SIG-M5 treated with dmso at 0.1 percent for 504 hours (cell line): ENCODE results near the gene ADARB2.

Experiments
- DNase-seq: peaks from one replicate; lab custom pipeline; 2025; ENCODE audit not compliant: unreplicated experiment; lab: John Stamatoyannopoulos, UW

The ADARB2 gene

DNA sequence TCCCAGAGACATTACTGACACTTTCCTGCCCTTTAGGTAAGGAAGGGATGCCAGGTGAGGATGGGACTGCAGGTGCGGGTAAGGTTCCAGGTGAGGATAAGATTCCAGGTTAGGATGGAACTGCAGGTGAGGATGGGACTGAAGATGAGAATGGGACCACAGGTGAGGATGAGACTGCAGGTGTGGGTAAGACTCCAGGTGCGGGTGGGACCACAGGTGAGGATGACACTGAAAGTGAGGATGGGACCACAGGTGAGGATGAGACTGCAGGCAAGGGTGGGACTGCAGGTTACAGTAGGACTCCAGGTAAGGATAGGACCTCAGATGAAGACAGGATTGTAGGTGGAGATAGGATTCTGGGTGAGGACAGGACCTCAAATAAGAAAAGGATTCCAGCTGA, 358.9 kb downstream of the ADARB2 start:
- no peak for DNase-seq

DNA sequence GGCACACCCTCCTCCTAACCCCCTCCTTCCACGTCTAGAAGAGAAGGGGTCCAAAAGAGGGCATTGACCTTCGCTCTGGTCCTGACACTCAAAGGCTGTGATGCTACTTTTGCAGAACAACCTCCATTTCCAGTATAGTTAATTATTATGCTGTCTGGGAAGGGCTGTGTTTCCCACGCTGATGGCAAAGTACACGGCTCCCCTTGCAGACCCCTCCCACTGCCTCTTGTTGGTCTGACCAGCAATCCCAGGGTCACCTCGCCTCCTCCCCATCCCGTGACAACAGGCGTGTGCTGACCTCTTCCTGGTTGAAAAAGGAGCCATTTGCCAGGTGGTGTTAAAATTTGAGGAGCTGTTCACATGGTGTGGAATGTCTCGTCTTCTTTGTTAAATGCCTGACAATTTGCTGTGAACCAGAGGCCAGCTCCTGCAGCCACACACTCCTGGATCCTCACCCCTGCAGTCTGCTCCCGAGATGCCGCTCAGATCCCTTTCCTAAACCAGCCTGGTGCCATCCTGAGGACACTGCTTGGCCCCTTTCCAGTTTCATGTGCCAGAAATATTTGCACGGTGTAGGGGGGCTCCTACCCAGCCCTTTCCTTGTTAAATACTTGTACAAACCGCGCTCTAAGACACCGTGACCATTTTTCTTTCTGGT, 359.5 kb downstream of the ADARB2 start:
- DNase-seq = no peak

DNA sequence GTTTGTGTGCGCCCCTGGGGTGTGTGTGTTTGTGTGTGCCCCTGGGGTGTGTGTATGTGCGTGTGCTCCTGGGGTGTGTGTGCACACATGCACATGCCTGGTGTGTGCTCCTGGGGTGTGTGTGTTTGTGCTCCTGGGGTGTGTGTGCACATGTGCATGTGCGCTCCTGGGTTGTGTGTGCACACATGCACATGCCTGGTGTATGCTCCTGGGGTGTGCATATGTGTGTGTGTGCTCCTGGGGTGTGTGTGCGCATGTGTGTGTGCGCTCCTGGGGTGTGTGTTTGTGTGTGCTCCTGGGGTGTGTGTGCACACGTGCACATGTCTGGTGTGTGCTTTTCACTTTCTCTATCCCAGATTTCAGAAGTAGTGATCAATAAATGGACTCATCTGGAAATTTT, 360.1 kb downstream of the ADARB2 start:
- no peak for DNase-seq

DNA sequence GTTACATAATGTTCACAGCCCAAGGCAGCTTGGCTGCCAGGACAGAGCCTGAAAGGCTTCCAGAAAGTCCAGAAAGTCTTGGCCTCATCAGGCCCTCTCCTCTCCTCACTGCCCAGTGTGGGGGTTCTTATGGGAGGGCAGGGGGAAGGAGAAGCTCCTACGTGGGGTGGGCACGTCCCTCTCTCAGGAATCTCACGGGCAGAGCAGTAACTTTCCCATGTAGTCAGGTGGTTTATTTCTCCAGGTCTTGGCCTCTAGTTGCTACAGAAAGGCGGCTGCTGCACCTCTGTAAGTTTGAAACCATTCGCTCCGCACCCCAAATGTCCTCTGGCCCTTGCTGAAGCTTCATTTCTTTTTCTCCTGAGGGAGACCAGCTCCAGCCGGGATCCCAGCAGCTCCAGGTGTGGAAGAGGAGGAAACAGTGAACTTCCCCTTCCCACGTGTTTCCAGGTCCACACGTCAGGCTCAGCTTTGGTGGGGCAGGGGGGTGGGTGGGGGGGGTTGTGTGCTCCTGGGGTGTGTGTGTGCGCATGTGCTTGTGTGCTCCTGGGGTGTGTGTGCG, 360.9 kb downstream of the ADARB2 start:
- DNase-seq = no peak

DNA sequence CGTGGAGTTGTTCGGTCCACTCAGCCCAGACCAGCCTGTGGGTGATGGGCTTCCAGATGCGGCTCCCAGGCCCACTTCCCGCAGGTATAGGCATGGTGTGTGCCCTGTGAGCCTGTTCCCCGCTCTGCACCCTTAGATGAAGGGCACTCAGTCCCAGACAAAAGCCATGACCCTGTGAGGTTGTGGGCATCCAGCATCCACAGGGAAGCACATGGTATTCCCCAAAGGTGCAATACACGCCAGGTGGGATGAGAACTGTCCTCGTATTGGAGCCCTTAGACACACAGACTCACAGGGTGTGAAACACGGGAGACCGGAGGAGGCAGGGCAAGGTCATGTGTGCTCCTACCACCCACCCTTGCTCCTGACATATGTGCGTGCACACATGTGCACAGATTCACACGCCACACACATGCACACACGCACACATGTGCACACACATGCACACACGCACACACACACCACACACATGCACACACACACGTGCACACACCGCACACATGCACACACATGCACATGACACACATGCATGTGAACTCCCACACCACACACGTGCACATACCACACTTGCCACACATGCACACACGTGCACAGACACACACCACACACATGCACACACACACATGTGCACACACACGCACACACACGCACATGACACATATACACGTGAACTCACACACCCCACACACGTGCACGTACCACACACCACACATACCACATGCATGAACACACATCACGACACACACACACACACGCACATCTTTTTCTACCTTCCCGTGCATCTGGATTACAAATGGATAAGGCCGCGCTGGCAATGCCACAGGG, 361.8 kb downstream of the ADARB2 start:
- no peak for DNase-seq

DNA sequence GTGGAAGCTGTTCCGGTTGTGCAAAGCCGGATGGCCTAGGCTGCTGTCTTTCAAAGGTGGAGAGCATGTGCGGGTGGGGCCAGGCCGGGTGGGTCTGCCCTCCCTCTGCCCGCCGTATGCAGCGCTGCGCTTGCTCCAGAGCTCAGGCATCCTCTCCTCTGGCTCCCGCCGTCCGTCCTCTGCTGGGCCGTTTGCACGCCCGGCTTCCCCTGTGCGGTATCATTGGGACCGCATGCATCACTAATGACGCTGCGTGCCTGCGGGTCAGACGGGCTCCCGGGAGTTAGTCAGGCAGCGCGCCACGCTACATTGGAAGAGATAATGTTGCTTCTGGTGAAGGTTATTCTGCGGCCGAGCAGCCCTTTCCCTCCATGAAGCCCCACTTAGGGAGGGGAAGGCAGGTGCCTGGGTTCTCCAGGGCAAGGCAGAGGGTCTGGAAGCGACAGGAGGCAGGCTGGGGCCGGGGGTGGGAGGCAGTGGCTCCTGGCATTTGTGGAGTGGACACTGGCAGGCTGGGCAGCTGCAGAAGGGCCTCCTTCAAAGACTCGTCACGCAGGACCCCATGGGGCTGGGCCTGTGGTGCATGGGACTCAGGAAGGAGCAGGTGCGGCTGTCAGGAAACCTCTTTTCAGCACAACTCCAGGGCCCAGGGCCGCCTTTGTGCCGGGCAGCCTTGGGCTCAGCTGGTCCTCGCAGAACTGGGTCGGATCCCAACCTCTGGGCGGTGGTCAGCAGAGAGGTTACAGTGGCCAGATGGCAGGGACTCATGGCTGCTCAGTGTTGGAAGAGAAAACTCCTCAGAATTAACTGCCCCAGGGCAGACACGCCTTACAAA, 362.6 kb downstream of the ADARB2 start:
- no peak for DNase-seq

DNA sequence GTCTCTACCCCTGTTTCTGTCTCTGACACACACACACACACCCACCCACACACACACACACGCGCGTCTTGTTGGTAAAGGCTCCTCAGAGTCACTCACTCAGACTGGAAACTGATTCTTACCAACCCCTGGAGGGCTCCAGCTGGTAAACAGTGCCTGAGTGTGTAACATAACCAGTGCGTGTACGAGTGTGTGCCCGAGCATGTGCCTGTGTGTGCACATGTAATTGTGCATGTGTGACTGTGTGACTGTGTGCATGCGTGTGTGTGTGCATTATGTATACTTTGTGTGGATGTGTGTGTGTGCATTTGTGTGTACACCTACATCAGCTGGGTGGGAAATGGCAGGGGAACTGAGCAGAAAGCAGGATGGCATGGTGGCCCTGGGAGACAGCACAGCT, 364.0 kb downstream of the ADARB2 start:
- no peak for DNase-seq

DNA sequence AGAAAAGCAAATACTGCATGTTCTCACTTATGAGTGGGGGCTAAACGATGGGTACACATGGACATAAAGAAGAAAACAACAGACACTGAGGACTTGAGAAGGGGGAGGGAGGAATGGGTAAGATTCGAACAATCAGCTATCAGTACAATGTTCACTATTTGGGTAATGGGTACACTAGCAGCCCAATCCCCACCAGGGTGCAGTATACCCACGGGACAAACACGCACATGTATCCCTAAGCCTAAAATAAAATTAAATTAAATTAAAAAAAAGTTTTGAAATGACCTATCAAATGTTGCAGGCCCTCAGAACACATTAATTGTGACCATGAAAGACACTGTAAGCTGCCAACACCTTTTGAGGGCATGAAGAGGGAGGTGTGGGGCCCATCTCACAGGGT, 365.1 kb downstream of the ADARB2 start:
- DNase-seq = no peak

DNA sequence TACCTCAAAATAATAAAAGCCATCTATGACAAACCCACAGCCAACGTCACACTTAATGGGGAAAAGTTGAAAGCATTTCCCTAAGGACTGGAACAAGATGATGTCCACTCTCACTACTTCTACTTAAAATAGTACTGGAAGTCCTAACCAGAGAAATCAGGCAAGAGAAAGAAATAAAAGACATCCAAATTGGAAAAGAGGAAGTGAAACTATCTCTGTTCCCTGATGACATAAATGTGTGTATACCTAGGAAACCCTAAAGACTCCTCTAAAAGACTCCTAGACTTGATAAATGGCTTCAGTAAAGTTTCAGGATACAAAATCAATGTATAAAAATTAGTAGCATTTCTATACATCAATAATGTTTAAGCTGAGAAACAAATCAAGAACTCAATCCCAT, 367.0 kb downstream of the ADARB2 start:
- DNase-seq = no peak

DNA sequence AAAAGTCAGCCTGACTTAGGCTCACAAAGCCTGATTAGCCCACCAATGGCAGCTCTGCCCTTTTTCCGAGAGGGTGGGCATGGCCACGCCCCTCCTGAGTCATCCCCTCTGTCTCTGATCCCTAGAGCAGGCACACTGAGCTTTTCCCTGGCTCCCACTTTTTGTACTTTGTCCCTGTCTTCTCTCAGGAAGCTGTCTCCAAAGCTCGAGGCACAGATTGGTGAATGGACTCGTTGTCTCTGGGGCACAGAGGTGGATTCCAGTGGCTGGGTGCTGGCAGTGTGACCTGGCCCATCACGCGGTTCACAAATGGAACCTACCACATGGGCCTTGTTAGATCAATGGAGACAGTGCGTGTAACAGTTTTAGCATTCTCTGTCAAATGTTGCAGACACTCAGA, 367.7 kb downstream of the ADARB2 start:
- no peak for DNase-seq

DNA sequence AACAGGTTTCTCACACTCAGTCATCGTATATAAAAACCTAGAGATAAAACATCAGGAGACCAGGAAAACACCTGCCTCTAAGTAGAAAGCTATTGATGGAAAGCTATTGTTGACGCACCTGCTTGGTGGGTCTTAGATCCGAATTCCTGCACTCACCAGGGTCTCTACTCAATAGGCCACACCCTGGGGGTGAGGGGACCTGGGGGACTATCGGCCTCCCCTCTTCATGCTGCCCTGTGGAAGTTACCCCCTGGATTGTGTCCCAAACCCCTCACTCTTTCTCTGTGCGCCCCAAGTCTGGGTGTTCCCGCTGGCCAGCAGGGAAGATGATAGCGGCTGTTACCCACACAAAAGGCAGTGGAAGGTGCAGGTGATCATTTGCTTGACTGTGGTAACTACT, 368.1 kb downstream of the ADARB2 start:
- no peak for DNase-seq

DNA sequence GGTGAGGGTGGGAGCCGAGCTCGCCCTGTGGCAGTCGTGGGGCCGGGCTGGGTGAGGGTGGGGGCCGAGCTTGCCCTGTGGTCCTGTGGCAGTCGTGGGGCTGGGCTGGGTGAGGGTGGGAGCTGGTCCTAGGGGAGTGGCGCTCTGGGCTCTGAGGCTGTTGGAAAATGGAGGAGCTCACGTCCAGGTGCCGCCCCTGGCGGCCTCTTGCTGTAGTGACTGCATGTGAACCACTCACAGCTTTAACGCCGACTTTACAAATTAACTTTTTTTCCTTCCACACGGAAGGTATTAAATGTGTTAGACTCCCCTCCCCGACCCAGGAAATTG, 368.5 kb downstream of the ADARB2 start:
- peak; percentile 6 for DNase-seq

DNA sequence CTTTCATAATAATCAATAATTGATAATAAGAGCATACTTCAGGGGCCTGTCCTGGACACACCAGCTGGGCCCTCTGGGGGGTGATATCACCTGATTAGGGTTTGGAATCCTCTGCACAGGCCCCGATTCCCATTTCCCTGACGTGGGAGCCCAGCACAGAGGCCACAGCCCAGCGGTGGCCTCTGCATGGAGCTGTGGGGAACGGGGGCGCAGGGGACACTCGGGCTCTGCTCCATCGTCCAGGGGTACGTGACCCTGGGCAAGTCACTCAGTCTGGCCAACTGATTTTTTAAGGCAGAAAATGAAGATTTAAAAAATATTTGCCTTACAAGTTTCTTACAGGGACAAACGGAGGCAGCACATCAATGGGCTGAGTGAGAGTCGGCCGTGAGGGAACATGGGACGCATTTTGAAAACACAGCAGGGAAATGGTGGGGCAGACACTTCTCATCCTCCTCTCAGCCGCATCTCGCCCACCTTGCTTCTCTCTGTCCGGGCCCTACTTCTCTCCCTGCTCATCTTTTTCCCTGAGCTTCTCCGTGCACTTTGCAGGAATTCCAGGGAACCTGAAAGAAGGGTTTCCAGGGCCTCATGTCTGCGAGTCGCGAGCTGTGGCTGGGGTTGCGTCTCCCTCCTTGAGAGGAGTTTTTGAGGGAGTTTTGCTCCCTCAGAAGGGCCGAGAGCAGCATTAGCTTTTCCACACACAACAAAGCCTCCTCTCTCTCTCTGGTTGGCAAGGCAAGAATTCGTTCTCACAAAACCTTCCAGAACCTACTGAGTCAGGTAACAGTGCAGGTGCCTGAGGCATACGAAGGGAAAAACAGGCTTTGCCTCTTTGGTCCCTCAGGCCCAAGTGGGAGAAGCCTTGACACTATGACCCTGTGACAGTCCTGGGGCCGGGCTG, 369.1 kb downstream of the ADARB2 start:
- DNase-seq = no peak

DNA sequence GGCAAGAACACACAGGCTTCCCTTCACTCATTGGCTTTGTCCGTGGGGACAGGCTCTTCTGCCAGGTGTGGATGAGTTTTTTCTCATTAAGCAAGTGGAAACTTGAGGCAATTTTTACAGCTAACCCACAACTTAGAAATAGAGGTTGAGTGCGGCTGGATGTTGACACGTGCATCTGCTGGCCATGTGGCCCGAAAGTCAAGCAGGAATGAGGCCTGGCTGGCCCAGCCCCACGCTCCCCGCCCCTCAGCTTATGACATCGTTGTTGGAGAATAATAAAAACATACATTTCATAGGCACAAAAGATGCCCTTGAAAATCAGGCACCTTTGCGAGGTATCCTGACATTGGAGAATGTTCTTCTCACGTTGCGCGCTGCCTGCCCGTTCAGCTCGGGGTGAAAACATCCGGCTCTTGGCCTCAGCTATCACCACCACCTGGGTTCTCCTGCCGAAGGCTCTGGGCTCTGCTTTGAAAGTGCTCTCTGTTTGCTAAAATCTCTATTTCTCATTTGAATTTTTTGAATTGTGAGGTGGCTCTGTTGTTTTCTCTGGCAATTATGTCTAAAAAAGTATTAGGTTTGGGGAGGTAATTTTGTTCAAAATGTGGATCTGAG, 370.4 kb downstream of the ADARB2 start:
- DNase-seq = no peak

DNA sequence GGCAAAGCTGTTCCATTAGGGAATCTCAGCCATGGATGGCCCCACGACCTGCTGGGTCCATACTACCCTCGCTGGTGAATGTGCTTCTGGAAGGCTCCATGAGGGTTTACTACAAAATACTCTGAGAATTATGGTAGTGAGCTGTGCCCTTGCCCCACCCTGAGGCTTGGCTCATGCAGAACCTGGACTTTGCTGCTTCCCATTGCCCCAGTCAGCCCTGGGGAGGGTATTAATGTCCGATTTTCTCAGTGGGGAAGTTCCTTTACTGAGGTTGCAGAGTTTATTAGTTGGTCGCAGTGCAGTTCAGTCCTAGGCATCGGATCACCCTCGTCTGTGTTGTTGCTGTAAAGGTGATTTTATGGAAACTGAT, 371.0 kb downstream of the ADARB2 start:
- no peak for DNase-seq

DNA sequence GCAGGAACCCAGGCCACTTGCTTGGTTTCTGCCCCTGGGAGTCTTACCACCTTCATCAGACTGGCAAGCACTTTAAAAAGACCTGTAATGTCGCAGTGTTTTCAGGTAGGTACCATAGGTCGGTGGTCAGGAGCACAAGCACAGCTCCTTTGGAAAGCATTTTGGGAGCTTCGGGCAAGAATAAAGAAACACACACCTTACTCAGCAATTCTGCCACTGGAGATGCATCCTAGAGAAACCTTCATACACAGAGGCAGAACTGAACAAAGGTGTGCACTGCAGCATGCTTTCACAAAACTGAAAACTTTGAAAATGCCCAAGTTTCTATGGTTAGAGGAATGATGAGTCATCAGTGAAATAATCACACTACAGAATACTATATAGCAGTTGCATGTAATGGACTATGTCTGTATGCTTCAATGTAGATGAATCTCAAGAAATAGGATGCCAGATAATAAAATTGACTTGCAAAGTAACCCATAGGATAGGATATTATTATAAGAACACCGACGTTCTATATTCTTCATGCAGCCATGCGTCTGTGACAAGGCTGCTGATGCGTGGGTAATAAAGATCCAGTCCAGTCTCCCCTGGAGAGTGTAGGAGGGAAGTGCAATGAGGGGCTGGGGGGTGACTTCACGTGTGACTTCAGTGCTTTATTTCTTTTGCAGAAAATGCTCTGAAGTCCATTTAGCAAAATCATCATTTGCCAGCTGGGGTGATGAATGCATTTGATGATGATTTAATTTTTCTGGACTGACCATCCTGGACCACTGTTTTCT, 371.6 kb downstream of the ADARB2 start:
- no peak for DNase-seq

DNA sequence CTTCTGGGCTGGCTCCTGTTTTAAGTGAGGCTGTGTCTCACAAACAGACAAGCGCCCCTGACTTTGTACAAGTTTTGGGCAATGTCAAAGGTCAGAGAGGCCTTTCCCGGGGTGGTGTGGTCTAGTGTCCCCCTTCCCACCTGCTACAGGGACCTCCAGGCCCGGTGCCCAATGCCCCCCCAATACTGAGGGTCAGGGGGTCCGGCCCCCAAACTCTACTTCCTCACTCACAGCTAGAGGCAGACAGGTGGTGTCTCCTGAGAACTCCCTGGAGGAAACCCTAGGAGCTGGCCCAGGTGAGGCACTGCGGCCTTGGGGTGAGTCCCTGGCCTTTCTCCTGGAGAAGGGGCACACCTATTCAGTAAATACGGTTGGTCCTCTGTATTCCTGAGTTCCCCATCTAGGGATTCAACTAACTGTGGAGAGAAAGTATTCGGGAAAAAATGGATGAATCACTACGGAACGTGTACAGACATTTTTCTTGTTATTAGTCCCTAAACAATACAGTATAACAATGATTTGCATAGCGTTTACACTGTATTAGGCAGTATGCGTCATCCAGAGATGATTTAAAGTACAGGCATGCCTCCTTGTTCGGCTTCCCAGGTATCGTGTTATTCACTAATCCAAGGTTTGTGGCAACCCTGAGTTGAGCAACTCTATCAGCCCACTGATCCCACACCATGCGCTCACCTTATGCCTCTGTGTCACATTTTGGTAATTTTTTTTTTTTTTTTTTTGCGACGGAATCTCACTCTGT, 373.0 kb downstream of the ADARB2 start:
- DNase-seq = no peak

DNA sequence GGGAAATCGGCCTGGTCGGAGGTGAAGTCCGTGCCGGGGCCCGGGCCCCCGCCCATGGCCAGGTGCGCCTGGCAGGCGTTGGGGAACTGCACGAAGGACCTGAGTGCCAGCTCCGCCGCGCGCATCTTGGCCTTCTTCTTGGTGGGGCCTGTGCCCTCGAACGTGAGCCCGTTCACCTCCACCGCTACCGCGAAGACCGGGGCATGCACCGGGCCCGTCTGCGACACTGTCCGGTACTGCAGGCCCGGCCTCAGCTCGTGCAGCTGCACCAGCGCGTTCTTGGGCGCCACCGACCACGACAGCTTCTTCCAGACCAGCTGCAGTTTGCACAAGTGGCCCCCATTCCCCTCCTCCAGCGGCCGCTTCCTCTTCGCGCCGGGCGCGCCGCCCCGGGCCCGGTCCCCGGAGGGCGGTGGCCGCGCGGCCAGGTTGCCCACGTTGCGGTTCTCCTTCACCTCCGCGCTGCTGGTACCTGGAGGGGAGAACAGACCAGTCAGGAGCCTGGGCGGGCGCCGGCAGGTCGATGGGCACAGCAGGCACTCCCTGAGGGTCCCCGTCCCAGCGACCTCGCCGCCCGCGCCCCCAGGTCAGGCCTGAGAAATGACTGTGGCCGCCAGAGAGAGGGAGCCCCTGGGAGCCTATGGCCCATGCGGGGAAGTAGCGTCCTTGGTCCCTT, 373.7 kb downstream of the ADARB2 start:
- no peak for DNase-seq
